K562 (cell line): ENCODE data around the gene CHMP2A. TPM values are rescaled to one million over a fixed set of nuclear protein-coding genes. Genes with fewer than 3 reads are reported as not detected.

Experiments used
- RBFOX2 ChIP-seq: fragments of 200-400 bp; formaldehyde crosslinking; IDR thresholded peaks from 2 replicates; pipeline ENCODE4 v1.6.1; 2017; ENCODE audit warnings: low read depth, mild to moderate bottlenecking, low read length, moderate library complexity
- SMC3 ChIP-seq: conservative IDR thresholded peaks from 2 replicates; pipeline ENCODE4 v1.6.1; 2011; ENCODE audit warnings: low read depth, low read length, improper control_type of control experiment; ENCODE audit not compliant: insufficient read depth
- TAF1 ChIP-seq: IDR thresholded peaks from 2 replicates; pipeline ENCODE4 v1.6.1; 2011; ENCODE audit warnings: mild to moderate bottlenecking, low read length, moderate library complexity; ENCODE audit not compliant: insufficient read depth, control insufficient read depth, severe bottlenecking; ENCODE audit errors: extremely low read depth
- TRIM28 ChIP-seq: fragments of 450-650 bp; IDR thresholded peaks from 2 replicates; pipeline ENCODE4 v1.6.1; 2017
- ZBTB40 ChIP-seq, 2 experiments: fragments of 450-650 bp in 1 of 2; sonication (generic) in 1 of 2; formaldehyde crosslinking in 1 of 2; IDR thresholded peaks; 2 replicates each; pipeline versions ENCODE4 v1.7.1 to v1.9.0; 2016 to 2022; ENCODE audit warnings: inconsistent platforms in 1 of 2, mild to moderate bottlenecking in 1 of 2, missing genetic modification reagents in 1 of 2
- ZBTB49 ChIP-seq: sonication (generic); formaldehyde crosslinking; IDR thresholded peaks from 2 replicates; pipeline ENCODE4 v1.8.0; 2022; ENCODE audit warnings: missing genetic modification reagents, mild to moderate bottlenecking, borderline replicate concordance
- ZC3H11A ChIP-seq: IDR thresholded peaks from 2 replicates; pipeline ENCODE4 v1.6.1; 2012; ENCODE audit warnings: low read depth, low read length, improper control_type of control experiment
- ZNF239 ChIP-seq: fragments of 250-450 bp; sonication (Bioruptor Pico); IDR thresholded peaks from 2 replicates; pipeline ENCODE4 v1.4.0; 2020; ENCODE audit warnings: mild to moderate bottlenecking
- polyA plus RNA-seq, 8 experiments: library from polyadenylated mRNA; depleted of rRNA in 4 of 8; stranded (reverse) in 5 of 8; unstranded in 3 of 8; fragments of >200 nt; fragmentation: Nextera tagmentation in 2 of 8; fragmentation: Illumina TruSeq in 1 of 8; extraction: Ambion mirVana in 2 of 8; extraction: Trizol in 1 of 8; gene quantifications; 2 replicates each; pipeline versions ENCODE4 v1.2.1 to v1.2.3, GENCODE V29; 2011 to 2014; ENCODE audit warnings: inconsistent platforms in 1 of 8, missing spikeins in 1 of 8
- total RNA-seq, 7 experiments: library from RNA; depleted of rRNA in 6 of 7; stranded (reverse); fragments of >200 nt in 6 of 7; fragmentation: Illumina TruSeq in 2 of 7; extraction: Trizol in 2 of 7; gene quantifications; 2 replicates each; pipeline versions ENCODE4 v1.2.1 to v1.2.3, GENCODE V29; 2011 to 2021; ENCODE audit warnings: low replicate concordance in 1 of 7
- TF ChIP-seq, protein P1 (sequence below), 2 experiments: IDR thresholded peaks; 2 replicates each; pipeline ENCODE4 v1.6.1; 2012; ENCODE audit warnings: improper control_type of control experiment in 2 of 2, low read depth in 2 of 2, low read length in 2 of 2, borderline replicate concordance in 1 of 2
- TF ChIP-seq, protein P2 (sequence below): IDR thresholded peaks from 2 replicates; pipeline ENCODE4 v1.6.1; 2011; ENCODE audit warnings: borderline replicate concordance, low read depth, mild to moderate bottlenecking, moderate library complexity, low read length; ENCODE audit not compliant: insufficient read depth, poor library complexity, severe bottlenecking

The CHMP2A gene
- total and polyA plus RNA-seq, 9 of the 15 experiments (the other 6 are each of a cell fraction or from before 2014, with no cell fraction given) = 57.6 to 159 (median 87.2) TPM

DNA sequence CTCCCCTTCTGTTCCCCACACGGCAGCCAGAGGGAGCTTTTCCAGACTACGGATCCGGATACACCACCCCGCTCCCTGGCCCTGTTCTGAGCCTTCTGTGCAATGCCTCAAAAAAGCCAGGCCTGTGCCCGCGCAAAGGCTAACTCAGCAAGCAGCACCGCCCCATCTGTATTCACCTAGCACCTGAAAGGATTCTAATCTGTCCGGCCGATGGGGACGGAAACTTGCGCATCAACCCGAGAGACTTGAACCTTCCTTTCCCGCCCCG, 35.9 kb downstream of the CHMP2A start (continued):
- TF ChIP-seq ZBTB49 = 0 out of 2 replicates have a peak, but pooled peaks have one; percentile 38
- TF ChIP-seq RBFOX2 = no peak
- TF ChIP-seq TAF1 = peak; percentile 41
- TF ChIP-seq, protein P1, sequence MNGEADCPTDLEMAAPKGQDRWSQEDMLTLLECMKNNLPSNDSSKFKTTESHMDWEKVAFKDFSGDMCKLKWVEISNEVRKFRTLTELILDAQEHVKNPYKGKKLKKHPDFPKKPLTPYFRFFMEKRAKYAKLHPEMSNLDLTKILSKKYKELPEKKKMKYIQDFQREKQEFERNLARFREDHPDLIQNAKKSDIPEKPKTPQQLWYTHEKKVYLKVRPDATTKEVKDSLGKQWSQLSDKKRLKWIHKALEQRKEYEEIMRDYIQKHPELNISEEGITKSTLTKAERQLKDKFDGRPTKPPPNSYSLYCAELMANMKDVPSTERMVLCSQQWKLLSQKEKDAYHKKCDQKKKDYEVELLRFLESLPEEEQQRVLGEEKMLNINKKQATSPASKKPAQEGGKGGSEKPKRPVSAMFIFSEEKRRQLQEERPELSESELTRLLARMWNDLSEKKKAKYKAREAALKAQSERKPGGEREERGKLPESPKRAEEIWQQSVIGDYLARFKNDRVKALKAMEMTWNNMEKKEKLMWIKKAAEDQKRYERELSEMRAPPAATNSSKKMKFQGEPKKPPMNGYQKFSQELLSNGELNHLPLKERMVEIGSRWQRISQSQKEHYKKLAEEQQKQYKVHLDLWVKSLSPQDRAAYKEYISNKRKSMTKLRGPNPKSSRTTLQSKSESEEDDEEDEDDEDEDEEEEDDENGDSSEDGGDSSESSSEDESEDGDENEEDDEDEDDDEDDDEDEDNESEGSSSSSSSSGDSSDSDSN (IDR thresholded peaks at IDR 0.05; ENCODE audit: borderline replicate concordance in 1 of 2, low read depth in 2 of 2, low read length in 2 of 2) = peak in 1 of 2 experiments; percentile 49; a peak in 1 of 4 replicates
- no peak for TF ChIP-seq SMC3
- TF ChIP-seq TRIM28 = no peak
- no peak for TF ChIP-seq ZNF239 (CRISPR knock-in tag)
- TF ChIP-seq ZC3H11A = no peak
- no peak for TF ChIP-seq ZBTB40 (IDR thresholded peaks at IDR 0.05)
- TF ChIP-seq ZBTB40 (CRISPR knock-in tag; IDR thresholded peaks at IDR 0.05) = no peak
- TF ChIP-seq, protein P2, sequence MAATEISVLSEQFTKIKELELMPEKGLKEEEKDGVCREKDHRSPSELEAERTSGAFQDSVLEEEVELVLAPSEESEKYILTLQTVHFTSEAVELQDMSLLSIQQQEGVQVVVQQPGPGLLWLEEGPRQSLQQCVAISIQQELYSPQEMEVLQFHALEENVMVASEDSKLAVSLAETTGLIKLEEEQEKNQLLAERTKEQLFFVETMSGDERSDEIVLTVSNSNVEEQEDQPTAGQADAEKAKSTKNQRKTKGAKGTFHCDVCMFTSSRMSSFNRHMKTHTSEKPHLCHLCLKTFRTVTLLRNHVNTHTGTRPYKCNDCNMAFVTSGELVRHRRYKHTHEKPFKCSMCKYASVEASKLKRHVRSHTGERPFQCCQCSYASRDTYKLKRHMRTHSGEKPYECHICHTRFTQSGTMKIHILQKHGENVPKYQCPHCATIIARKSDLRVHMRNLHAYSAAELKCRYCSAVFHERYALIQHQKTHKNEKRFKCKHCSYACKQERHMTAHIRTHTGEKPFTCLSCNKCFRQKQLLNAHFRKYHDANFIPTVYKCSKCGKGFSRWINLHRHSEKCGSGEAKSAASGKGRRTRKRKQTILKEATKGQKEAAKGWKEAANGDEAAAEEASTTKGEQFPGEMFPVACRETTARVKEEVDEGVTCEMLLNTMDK = peak; percentile 67
